22Rv1 (cell line): ENCODE measurements around the gene CAB39L.

Experiments
- H3K27ac ChIP-seq: fragments of 450-650 bp; 2 replicates; pipeline ENCODE4 v1.5.1; 2017
- ZFX ChIP-seq: fragments of 450-650 bp; IDR thresholded peaks from 2 replicates; pipeline ENCODE4 v1.6.1; 2017; ENCODE audit warnings: antibody characterized with exemption, borderline replicate concordance
- TF ChIP-seq, protein P1 (sequence below): fragments of 450-650 bp; IDR thresholded peaks from 2 replicates; pipeline ENCODE4 v1.5.1; 2017; ENCODE audit warnings: mild to moderate bottlenecking

CAB39L gene

DNA sequence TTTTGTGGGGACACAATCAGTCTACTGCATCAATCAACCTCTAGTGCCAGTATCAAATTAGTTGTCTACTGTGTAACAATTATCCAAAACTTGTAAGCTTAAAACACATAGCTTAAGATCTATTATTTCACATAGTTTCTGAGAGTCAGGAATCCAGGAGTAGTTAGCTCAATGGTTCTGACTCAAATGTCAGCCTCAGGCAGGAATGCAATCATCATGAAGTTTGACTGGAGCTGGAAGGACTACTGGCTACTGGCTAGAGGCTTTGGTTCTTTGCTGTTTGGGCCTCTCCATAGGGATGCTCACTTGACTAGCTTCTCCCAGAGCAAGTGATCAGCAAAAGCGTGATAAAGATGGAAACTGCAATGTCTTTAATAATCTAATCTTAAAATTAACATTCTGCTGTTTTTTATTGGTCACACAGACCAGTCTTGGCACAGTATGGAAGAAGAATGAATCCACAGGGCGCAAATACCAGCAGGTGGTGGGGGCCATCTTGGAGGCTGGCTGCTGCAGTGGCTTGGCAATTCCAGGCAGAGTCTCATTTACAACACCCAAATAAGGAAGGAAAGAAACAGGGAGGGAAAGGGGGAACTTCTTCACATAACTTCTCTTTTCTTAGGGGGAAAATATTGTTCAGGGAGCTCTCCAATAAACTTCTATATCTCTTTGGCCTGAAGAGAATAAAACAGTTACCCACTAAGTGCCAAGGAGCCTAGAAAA lies 15.7 kb downstream of the CAB39L start:
- TF ChIP-seq ZFX = no peak
- TF ChIP-seq, protein P1, sequence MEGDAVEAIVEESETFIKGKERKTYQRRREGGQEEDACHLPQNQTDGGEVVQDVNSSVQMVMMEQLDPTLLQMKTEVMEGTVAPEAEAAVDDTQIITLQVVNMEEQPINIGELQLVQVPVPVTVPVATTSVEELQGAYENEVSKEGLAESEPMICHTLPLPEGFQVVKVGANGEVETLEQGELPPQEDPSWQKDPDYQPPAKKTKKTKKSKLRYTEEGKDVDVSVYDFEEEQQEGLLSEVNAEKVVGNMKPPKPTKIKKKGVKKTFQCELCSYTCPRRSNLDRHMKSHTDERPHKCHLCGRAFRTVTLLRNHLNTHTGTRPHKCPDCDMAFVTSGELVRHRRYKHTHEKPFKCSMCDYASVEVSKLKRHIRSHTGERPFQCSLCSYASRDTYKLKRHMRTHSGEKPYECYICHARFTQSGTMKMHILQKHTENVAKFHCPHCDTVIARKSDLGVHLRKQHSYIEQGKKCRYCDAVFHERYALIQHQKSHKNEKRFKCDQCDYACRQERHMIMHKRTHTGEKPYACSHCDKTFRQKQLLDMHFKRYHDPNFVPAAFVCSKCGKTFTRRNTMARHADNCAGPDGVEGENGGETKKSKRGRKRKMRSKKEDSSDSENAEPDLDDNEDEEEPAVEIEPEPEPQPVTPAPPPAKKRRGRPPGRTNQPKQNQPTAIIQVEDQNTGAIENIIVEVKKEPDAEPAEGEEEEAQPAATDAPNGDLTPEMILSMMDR = no peak
- H3K27ac ChIP-seq = no peak overlapping the region

DNA sequence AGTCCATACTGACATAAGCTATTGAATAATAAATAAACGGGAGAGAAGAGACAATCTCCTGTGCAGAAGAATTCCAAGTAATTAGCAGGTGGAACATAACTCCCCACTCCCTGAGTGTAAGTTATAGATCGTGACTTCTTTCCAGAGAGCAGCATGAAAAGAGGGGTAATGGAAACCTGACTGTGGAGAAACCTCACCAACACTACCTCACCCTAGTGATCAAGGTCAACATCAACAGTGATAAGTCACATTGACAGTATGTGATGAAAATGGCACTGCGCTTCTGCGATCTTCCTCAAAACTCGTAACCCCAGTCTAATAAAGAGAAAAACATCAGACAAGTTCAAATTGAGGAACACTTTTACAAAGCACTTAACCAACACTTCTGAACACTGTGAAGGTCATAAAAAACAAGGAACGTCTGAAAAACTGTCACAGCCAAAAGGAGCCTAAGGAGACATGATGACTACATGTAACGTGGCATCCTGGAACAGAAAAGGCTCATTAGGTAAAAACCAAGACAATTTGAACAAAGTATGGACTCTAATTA lies 19.8 kb downstream of the CAB39L start:
- no peak overlapping the region for H3K27ac ChIP-seq
- no peak for TF ChIP-seq ZFX
- TF ChIP-seq, protein P1 = no peak

DNA sequence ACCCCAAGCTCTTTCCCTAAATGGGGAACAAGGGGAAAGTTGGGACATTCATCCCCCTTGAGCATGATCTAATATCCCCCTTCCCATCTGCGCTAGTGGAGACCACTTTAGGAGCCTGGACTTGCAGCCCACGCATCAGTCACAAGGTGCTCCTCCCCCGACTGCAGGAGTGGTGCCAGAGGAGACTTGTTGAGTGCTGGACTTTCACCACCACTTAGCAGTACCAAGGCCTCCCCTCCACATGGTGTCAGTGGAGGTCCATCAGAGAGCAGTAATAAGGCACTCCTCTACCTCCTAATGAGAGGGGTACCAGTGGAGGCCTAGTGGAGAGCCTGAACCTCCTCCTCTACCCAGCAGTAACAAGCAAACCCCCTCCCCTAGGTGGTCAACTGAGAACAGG lies 22.5 kb downstream of the CAB39L start:
- TF ChIP-seq ZFX = no peak
- TF ChIP-seq, protein P1 = peak; percentile 12; the same call in 1 of the 2 replicates

DNA sequence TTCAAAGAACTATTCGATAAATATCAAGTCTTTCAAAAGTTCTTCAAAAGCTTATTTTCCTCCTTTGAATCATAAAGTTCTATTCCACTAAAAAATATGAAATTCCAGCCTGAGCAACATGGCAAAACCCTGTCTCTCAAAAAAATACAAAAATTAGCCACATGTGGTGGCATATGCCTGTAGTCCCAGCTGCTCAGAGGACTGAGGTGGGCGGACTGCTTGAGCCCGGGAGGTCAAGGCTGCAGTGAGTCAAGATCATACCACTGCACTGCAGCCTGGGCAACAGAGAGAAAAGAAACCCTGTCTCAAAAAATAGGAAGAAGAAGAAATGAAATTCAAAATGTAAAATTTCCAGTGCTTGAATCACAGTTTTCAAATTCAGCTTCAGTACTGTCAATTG lies 24.6 kb downstream of the CAB39L start:
- TF ChIP-seq, protein P1 = no peak
- no peak for TF ChIP-seq ZFX
- no peak overlapping the region for H3K27ac ChIP-seq

More for the DNA sequence above, 22.5 kb downstream of the CAB39L start:
- H3K27ac ChIP-seq = no peak overlapping the region

DNA sequence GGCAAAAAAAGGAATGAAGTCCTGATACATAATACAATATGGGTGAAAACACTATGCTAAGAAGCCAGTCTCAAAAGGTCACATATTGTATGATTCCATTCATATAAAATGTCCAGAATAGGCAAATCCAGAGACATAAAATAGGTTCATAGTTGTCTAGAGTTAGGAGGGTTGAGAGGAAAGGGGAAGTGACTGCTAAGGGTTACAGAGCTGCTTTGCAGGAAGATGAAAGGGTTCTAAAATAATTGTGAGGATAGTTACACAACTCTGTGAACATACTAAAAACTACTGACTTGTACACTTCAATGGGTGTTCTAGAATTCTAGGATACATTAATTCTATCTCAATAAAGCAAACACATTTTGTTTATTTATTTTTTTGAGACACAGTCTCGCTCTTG lies 25.7 kb downstream of the CAB39L start:
- TF ChIP-seq, protein P1 = no peak
- no peak for TF ChIP-seq ZFX
- no peak overlapping the region for H3K27ac ChIP-seq

DNA sequence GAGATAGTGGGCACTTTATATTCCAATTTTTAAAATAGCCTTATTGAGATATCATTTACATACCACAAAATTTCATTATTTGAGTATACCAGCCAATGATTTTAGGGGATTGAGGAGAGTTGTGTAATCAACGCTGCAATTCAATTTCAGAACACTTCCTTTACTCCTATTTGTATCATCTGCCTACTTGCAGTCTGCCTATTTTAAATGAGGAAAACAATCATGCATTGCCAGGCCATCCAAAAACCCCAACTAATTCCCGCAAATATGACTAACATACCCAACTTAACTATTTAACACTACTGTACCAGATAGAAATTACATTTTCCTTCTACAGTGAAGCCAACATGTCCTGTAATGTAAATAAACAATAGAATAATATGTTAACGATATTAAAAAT lies 26.7 kb downstream of the CAB39L start:
- no peak overlapping the region for H3K27ac ChIP-seq
- no peak for TF ChIP-seq ZFX
- TF ChIP-seq, protein P1 = no peak

DNA sequence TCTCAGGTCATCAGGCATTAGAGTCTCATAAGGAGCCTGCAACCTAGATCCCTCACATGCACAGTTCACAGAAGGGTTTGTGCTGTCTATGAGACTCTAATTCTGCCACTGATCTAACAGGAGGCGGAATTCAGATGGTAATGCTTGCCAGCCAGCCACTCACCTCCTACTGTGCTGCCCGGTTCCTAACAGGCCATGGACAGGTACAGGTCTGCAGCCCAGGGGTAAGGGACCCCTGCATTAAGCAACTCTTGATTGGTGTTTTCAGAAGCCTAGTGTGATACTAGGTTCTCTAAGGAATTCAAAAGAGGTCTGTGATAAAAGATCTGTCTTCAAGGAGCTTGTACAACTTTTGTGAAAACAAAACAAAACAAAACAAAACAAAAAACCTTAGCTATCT lies 31.1 kb downstream of the CAB39L start:
- TF ChIP-seq, protein P1 = no peak
- TF ChIP-seq ZFX = no peak
- no peak overlapping the region for H3K27ac ChIP-seq
